K562 (cell line): Measurements from ENCODE around the gene IQCE. TPM values are rescaled to one million over a fixed set of nuclear protein-coding genes. Genes with fewer than 3 reads are reported as not detected.
A peak's percentile ranks its signal among the peaks of the same experiment; 100 is the strongest.

Experiments
- ATAC-seq: fragments of 200-7000 bp; cut with Tn5 transposase; 3 replicates; pipeline ENCODE4 v1.9.1; 2020; ENCODE audit warnings: moderate library complexity
- BruUV-seq: library from RNA; stranded (reverse); fragments of 400-500 nt; replicated peaks from 2 replicates; lab custom pipeline; 2021; lab: Mats Ljungman, UMichigan
- CTCF ChIA-PET: fragments of 300-600 bp; formaldehyde crosslinking; extraction: SDS; loops from one replicate; lab custom pipeline; 2021; ENCODE audit warnings: low intra/inter-chr PET ratio; lab: Yijun Ruan, JAX
- POLR2A ChIA-PET: fragments of 300-600, 350-650 bp; sonication (Branson Sonifier 250); formaldehyde crosslinking; extraction: SDS; loops from one replicate; lab custom pipeline; 2021; ENCODE audit warnings: antibody characterized with exemption, inconsistent platforms; lab: Yijun Ruan, JAX
- DNase-seq, 4 experiments: peaks; one replicate each; pipeline versions ENCODE4 v3.0.0 to v3.0.0-alpha.2; 2011 to 2018; ENCODE audit warnings: low spot score in 3 of 4, mixed read lengths in 3 of 4; ENCODE audit errors: extremely low read depth in 1 of 4
- FAIRE-seq: peaks from 2 replicates; lab custom pipeline; 2011; peaks lifted over from hg19 to GRCh38; lab: Jason Lieb, UNC
- H2AFZ ChIP-seq: 2 replicates; pipeline ENCODE4 v1.6.0; 2011; ENCODE audit warnings: low read depth, low read length, control low read depth, inconsistent platforms
- H3K27ac ChIP-seq: fragments of 200-600 bp; 3 replicates; pipeline ENCODE4 v1.8.0; 2011; ENCODE audit warnings: low read depth, mild to moderate bottlenecking, control low read depth, inconsistent platforms, low read length, moderate library complexity, mixed read lengths; ENCODE audit errors: extremely low read depth
- H3K27me3 ChIP-seq, 2 experiments: fragments of 300-600 bp in 1 of 2; 2 replicates in 1 of 2; 3 replicates in 1 of 2; pipeline versions ENCODE4 v1.6.0 to v1.8.0; 2011; ENCODE audit warnings: inconsistent platforms in 2 of 2, low read length in 2 of 2, mild to moderate bottlenecking in 1 of 2, mixed read lengths in 1 of 2, moderate library complexity in 1 of 2; ENCODE audit not compliant: control insufficient read depth in 2 of 2, insufficient read depth in 2 of 2
- H3K36me3 ChIP-seq: fragments of 300-600 bp; 3 replicates; pipeline ENCODE4 v1.8.0; 2011; ENCODE audit warnings: mild to moderate bottlenecking, low read length, inconsistent platforms; ENCODE audit not compliant: control insufficient read depth, insufficient read depth
- H3K4me1 ChIP-seq, 2 experiments: fragments of 200-600 bp in 1 of 2; replicated peaks in 1 of 2; 2 replicates in 1 of 2; 3 replicates in 1 of 2; pipeline versions ENCODE4 v1.5.1 to v1.8.0; 2011; ENCODE audit warnings: inconsistent platforms in 2 of 2, low read length in 2 of 2, mild to moderate bottlenecking in 1 of 2, mixed read lengths in 1 of 2, moderate library complexity in 1 of 2; ENCODE audit not compliant: control insufficient read depth in 2 of 2, insufficient read depth in 2 of 2
- H3K4me2 ChIP-seq: 2 replicates; pipeline ENCODE4 v1.6.1; 2011; ENCODE audit warnings: low read length, control low read depth, inconsistent platforms, mixed read lengths; ENCODE audit not compliant: insufficient read depth
- H3K4me3 ChIP-seq: fragments of 200-600 bp; sonication (generic), shearing (Covaris generic); 2 replicates; pipeline ENCODE4 v1.5.1; 2016; ENCODE audit warnings: control low read depth, inconsistent platforms
- H3K79me2 ChIP-seq: fragments of 200-600 bp; 3 replicates; pipeline ENCODE4 v1.8.0; 2011; ENCODE audit warnings: low read length, inconsistent platforms; ENCODE audit not compliant: control insufficient read depth, insufficient read depth
- H3K9ac ChIP-seq, 2 experiments: 2 replicates each; pipeline versions ENCODE4 v1.6.0 to v1.6.1; 2011; ENCODE audit warnings: low read depth in 2 of 2, low read length in 2 of 2, control low read depth in 1 of 2, inconsistent platforms in 1 of 2, mild to moderate bottlenecking in 1 of 2, mixed read lengths in 1 of 2; ENCODE audit not compliant: insufficient read depth in 1 of 2
- H3K9me1 ChIP-seq: one replicate; pipeline ENCODE4 v1.6.0; 2011; ENCODE audit warnings: inconsistent platforms, mild to moderate bottlenecking, low read length, moderate library complexity; ENCODE audit not compliant: control insufficient read depth, insufficient read depth
- H3K9me3 ChIP-seq: replicated peaks from 2 replicates; pipeline ENCODE4 v1.5.1; 2011; ENCODE audit warnings: low read depth, low read length, inconsistent platforms; ENCODE audit not compliant: control insufficient read depth, insufficient read depth
- H4K20me1 ChIP-seq: replicated peaks from 2 replicates; pipeline ENCODE4 v1.6.1; 2011; ENCODE audit warnings: low read length, inconsistent platforms, mixed read lengths; ENCODE audit not compliant: control insufficient read depth, insufficient read depth
- ATF1 ChIP-seq, 2 experiments: fragments of 450-650 bp in 1 of 2; IDR thresholded peaks; 2 replicates each; pipeline ENCODE4 v1.6.1; 2016; ENCODE audit warnings: missing compliant biosample characterization in 1 of 2, missing genetic modification characterization in 1 of 2
- EGR1 ChIP-seq: fragments of 450-650 bp; conservative IDR thresholded peaks from 2 replicates; pipeline ENCODE4 v1.6.1; 2017; ENCODE audit warnings: mild to moderate bottlenecking
- RBM25 ChIP-seq: fragments of 200-400 bp; formaldehyde crosslinking; IDR thresholded peaks from 2 replicates; pipeline ENCODE4 v1.6.1; 2018; ENCODE audit warnings: low read length, low read depth, moderate library complexity; ENCODE audit not compliant: severe bottlenecking
- SREBF1 ChIP-seq: fragments of 150-350 bp; IDR thresholded peaks from 2 replicates; pipeline ENCODE4 v1.6.1; 2014; ENCODE audit warnings: antibody characterized with exemption, low read depth, low read length, borderline replicate concordance
- TBL1XR1 ChIP-seq, 2 experiments: IDR thresholded peaks; 2 replicates each; pipeline ENCODE4 v1.6.1; 2012; ENCODE audit warnings: improper control_type of control experiment in 2 of 2, low read length in 2 of 2, mild to moderate bottlenecking in 1 of 2
- ZFP36 ChIP-seq: fragments of 150-350 bp; IDR thresholded peaks from 2 replicates; pipeline ENCODE4 v1.6.1; 2018; ENCODE audit warnings: low read length, low read depth; ENCODE audit not compliant: partially characterized antibody
- ZFX ChIP-seq: sonication (generic); formaldehyde crosslinking; IDR thresholded peaks from 2 replicates; pipeline ENCODE4 v1.8.0; 2022; ENCODE audit warnings: mild to moderate bottlenecking, missing genetic modification reagents, moderate library complexity
- ZNF444 ChIP-seq: fragments of 250-450 bp; sonication (Bioruptor Pico); IDR thresholded peaks from 2 replicates; pipeline ENCODE4 v1.4.0; 2020; ENCODE audit warnings: mild to moderate bottlenecking, moderate library complexity
- WGBS: fragments of 100-300 bp; shearing (Covaris generic); methylation state at CpG from one replicate; pipeline ENCODE4 v1.1.6; 2016; ENCODE audit warnings: low coverage, mixed read lengths; ENCODE audit not compliant: insufficient coverage; ENCODE audit errors: missing lambda C conversion rate; 5-methylcytosine and 5-hydroxymethylcytosine counted together
- in situ Hi-C: fragments of 300-500 bp; cut with MboI; formaldehyde crosslinking; loops from 4 replicates; pipeline ENCODE4 v1.15.0; 2018; ENCODE audit warnings: inconsistent platforms, mixed read lengths
- intact Hi-C: fragments of 100-400 bp; cut with micrococcal nuclease; formaldehyde crosslinking; loops from 2 replicates; pipeline ENCODE4 v1.14.2; 2022
- polyA plus RNA-seq, 8 experiments: library from polyadenylated mRNA; depleted of rRNA in 4 of 8; stranded (reverse) in 5 of 8; unstranded in 3 of 8; fragments of >200 nt; fragmentation: Nextera tagmentation in 2 of 8; fragmentation: Illumina TruSeq in 1 of 8; extraction: Ambion mirVana in 2 of 8; extraction: Trizol in 1 of 8; gene quantifications; 2 replicates each; pipeline versions ENCODE4 v1.2.1 to v1.2.3, GENCODE V29; 2011 to 2014; ENCODE audit warnings: inconsistent platforms in 1 of 8, missing spikeins in 1 of 8
- total RNA-seq, 7 experiments: library from RNA; depleted of rRNA in 6 of 7; stranded (reverse); fragments of >200 nt in 6 of 7; fragmentation: Illumina TruSeq in 2 of 7; extraction: Trizol in 2 of 7; gene quantifications; 2 replicates each; pipeline versions ENCODE4 v1.2.1 to v1.2.3, GENCODE V29; 2011 to 2021; ENCODE audit warnings: low replicate concordance in 1 of 7
- TF ChIP-seq, protein P1 (sequence below): fragments of 450-650 bp; IDR thresholded peaks from 2 replicates; pipeline ENCODE4 v1.6.1; 2014; ENCODE audit warnings: low read depth, mild to moderate bottlenecking, moderate library complexity, borderline replicate concordance
- TF ChIP-seq, protein P2 (sequence below): fragments of 250-450 bp; sonication (Bioruptor Pico); IDR thresholded peaks from 2 replicates; pipeline ENCODE4 v1.4.0; 2020; ENCODE audit warnings: mild to moderate bottlenecking
- TF ChIP-seq, protein P3 (sequence below): IDR thresholded peaks from 2 replicates; pipeline ENCODE4 v1.6.1; 2011; ENCODE audit warnings: borderline replicate concordance, low read depth, mild to moderate bottlenecking, moderate library complexity, low read length; ENCODE audit not compliant: insufficient read depth, poor library complexity, severe bottlenecking
- TF ChIP-seq, protein P4 (sequence below): fragments of 450-650 bp; IDR thresholded peaks from 2 replicates; pipeline ENCODE4 v1.6.1; 2016; ENCODE audit warnings: antibody characterized with exemption

The IQCE gene
- total and polyA plus RNA-seq, 9 of the 15 experiments (the other 6 are each of a cell fraction or from before 2014, with no cell fraction given) = 0.18 to 8.5 (median 4.2) TPM

- 55% methylated on average over 24 of the region's 30 CpGs for WGBS
- Histone ChIP-seq H3K4me2 (no peak overlapping the region), H3K79me2 (no peaks in the 10 kb centered on the region), H3K4me3 (no peak overlapping the region), H3K9ac (peak overlapping the region in 1 of 2 experiments; percentile 37; a peak in 2 of 4 replicates), H3K9me1 (no peaks in the 10 kb centered on the region), H3K36me3 (no peaks in the 10 kb centered on the region), H4K20me1 (no peaks in the 10 kb centered on the region), H2AFZ (no peak overlapping the region), H3K27ac (no peak overlapping the region; the same call in 2 of the 3 replicates), H3K9me3 (no peaks in the 10 kb centered on the region), H3K27me3 (no peaks in the 10 kb centered on the region), H3K4me1 (peaks cover 25 to 70% of the 10 kb centered on the region in 2 experiments)
- ChIA-PET CTCF (no interaction called here), POLR2A (no interaction called here)
- ATAC-seq (no peak), FAIRE-seq (no peak), DNase-seq (no peak)
- in situ Hi-C loops = no loop called here
- intact Hi-C loops = no loop called here
- BruUV-seq = no TSS peak
- TF ChIP-seq, protein P1, sequence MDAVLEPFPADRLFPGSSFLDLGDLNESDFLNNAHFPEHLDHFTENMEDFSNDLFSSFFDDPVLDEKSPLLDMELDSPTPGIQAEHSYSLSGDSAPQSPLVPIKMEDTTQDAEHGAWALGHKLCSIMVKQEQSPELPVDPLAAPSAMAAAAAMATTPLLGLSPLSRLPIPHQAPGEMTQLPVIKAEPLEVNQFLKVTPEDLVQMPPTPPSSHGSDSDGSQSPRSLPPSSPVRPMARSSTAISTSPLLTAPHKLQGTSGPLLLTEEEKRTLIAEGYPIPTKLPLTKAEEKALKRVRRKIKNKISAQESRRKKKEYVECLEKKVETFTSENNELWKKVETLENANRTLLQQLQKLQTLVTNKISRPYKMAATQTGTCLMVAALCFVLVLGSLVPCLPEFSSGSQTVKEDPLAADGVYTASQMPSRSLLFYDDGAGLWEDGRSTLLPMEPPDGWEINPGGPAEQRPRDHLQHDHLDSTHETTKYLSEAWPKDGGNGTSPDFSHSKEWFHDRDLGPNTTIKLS = no peak
- TF ChIP-seq ZNF444 (CRISPR knock-in tag) (no peak), TBL1XR1 (IDR thresholded peaks at IDR 0.05; ENCODE audit: low read length in 2 of 2) (no peak), RBM25 (no peak), SREBF1 (no peak), EGR1 (0 out of 2 replicates have a peak, but pooled peaks have one; percentile 7), ATF1 (CRISPR knock-in tag; IDR thresholded peaks at IDR 0.05) (no peak), ATF1 (tag; IDR thresholded peaks at IDR 0.05) (no peak), ZFX (CRISPR knock-in tag) (peak; percentile 25; the same call in 1 of the 2 replicates), ZFP36 (no peak)
- TF ChIP-seq, protein P2, sequence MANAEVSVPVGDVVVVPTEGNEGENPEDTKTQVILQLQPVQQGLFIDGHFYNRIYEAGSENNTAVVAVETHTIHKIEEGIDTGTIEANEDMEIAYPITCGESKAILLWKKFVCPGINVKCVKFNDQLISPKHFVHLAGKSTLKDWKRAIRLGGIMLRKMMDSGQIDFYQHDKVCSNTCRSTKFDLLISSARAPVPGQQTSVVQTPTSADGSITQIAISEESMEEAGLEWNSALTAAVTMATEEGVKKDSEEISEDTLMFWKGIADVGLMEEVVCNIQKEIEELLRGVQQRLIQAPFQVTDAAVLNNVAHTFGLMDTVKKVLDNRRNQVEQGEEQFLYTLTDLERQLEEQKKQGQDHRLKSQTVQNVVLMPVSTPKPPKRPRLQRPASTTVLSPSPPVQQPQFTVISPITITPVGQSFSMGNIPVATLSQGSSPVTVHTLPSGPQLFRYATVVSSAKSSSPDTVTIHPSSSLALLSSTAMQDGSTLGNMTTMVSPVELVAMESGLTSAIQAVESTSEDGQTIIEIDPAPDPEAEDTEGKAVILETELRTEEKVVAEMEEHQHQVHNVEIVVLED (CRISPR knock-in tag) = no peak
- TF ChIP-seq, protein P3, sequence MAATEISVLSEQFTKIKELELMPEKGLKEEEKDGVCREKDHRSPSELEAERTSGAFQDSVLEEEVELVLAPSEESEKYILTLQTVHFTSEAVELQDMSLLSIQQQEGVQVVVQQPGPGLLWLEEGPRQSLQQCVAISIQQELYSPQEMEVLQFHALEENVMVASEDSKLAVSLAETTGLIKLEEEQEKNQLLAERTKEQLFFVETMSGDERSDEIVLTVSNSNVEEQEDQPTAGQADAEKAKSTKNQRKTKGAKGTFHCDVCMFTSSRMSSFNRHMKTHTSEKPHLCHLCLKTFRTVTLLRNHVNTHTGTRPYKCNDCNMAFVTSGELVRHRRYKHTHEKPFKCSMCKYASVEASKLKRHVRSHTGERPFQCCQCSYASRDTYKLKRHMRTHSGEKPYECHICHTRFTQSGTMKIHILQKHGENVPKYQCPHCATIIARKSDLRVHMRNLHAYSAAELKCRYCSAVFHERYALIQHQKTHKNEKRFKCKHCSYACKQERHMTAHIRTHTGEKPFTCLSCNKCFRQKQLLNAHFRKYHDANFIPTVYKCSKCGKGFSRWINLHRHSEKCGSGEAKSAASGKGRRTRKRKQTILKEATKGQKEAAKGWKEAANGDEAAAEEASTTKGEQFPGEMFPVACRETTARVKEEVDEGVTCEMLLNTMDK = no peak
- TF ChIP-seq, protein P4, sequence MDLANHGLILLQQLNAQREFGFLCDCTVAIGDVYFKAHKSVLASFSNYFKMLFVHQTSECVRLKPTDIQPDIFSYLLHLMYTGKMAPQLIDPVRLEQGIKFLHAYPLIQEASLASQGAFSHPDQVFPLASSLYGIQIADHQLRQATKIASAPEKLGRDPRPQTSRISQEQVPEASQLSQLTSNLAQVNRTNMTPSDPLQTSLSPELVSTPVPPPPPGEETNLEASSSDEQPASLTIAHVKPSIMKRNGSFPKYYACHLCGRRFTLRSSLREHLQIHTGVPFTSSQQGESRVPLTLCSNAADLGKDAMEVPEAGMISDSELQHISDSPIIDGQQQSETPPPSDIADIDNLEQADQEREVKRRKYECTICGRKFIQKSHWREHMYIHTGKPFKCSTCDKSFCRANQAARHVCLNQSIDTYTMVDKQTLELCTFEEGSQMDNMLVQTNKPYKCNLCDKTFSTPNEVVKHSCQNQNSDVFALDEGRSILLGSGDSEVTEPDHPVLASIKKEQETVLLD = no peak
These were observed 29.4 kb upstream of the IQCE start for GRCh38 chr7:2529161-2530070.
